ENCODE data around the gene NGEF.

GRCh38 chr2:232941912-232942594, 71.0 kb downstream of the NGEF start:
- TF ChIP-seq CTCF (IDR thresholded peaks at IDR 0.05) (no peak), POLR2A (IDR thresholded peaks at IDR 0.05) (no peak)
